ENCODE measurements around the gene SMYD3. TPM values are rescaled to one million over a fixed set of nuclear protein-coding genes. Genes with fewer than 3 reads are reported as not detected.

Gene SMYD3
- total RNA-seq, 4 donors from 2014 or later = 8.4 to 25.7 (median 14.4) TPM

GRCh38 chr1:246208105-246208504 lies 299.0 kb downstream of the SMYD3 start:
- H3K4me3 ChIP-seq (ENCODE audit: low read depth, poor library complexity, severe bottlenecking) = no peak overlapping the region
- no peak for TF ChIP-seq POLR2A (IDR thresholded peaks at IDR 0.05)
- TF ChIP-seq CTCF (IDR thresholded peaks at IDR 0.05) = no peak
- intact Hi-C loops (cut with DNase I; ENCODE audit: low total_unique reads) = no loop called here
- 84 to 91% methylated on average over 2 of the region's 2 CpGs for WGBS, 2 donors
- no peak for DNase-seq (ENCODE audit: low spot score in 2 of 2)

GRCh38 chr1:246203180-246203579 lies 303.9 kb downstream of the SMYD3 start:
- intact Hi-C loops (cut with DNase I; ENCODE audit: low total_unique reads) = no loop called here
- WGBS, 2 donors = 98 to 99% methylated on average over 6 of the region's 6 CpGs
- H3K4me3 ChIP-seq (ENCODE audit: low read depth, poor library complexity, severe bottlenecking) = no peak overlapping the region
- no peak for DNase-seq (ENCODE audit: low spot score in 2 of 2)
- TF ChIP-seq POLR2A (IDR thresholded peaks at IDR 0.05) = no peak
- no peak for TF ChIP-seq CTCF (IDR thresholded peaks at IDR 0.05)

- 92 to 96% methylated on average over 4 of the region's 4 CpGs for WGBS, 2 donors
- intact Hi-C loops (cut with DNase I; ENCODE audit: low total_unique reads) = no loop called here
- H3K4me3 ChIP-seq (ENCODE audit: low read depth, poor library complexity, severe bottlenecking) = no peak overlapping the region
- DNase-seq (ENCODE audit: low spot score in 2 of 2) = no peak
- TF ChIP-seq POLR2A (IDR thresholded peaks at IDR 0.05) (no peak), CTCF (IDR thresholded peaks at IDR 0.05) (no peak)
Measured at GRCh38 chr1:246200738-246201137, 306.3 kb downstream of the SMYD3 start.

- DNase-seq (ENCODE audit: low spot score in 2 of 2) = no peak
- WGBS, 2 donors = 93% methylated on average over 15 of the region's 15 CpGs
- intact Hi-C loops (cut with DNase I; ENCODE audit: low total_unique reads) = no loop called here
- H3K4me3 ChIP-seq (ENCODE audit: low read depth, poor library complexity, severe bottlenecking) = no peak overlapping the region
- TF ChIP-seq POLR2A (IDR thresholded peaks at IDR 0.05) (no peak), CTCF (IDR thresholded peaks at IDR 0.05) (no peak)
Measured at GRCh38 chr1:246200225-246200624, 306.9 kb downstream of the SMYD3 start.

GRCh38 chr1:246199086-246199645 lies 307.9 kb downstream of the SMYD3 start:
- no peak overlapping the region for H3K4me3 ChIP-seq (ENCODE audit: low read depth, poor library complexity, severe bottlenecking)
- WGBS, 2 donors = 25 to 31% methylated on average over 4 of the region's 4 CpGs
- intact Hi-C loops (cut with DNase I; ENCODE audit: low total_unique reads) = no loop called here
- no peak for TF ChIP-seq POLR2A (IDR thresholded peaks at IDR 0.05)
- TF ChIP-seq CTCF (IDR thresholded peaks at IDR 0.05) = no peak
- DNase-seq (ENCODE audit: low spot score in 2 of 2) = no peak
